CD14-positive monocyte (primary cell): Measurements from ENCODE around the gene FYTTD1. TPM values are rescaled to one million over a fixed set of nuclear protein-coding genes. Genes with fewer than 3 reads are reported as not detected.
A peak's percentile ranks its signal among the peaks of the same experiment; 100 is the strongest.

Source experiments
- DNase-seq, 3 donors: peaks; one replicate each; pipeline ENCODE4 v3.0.0-alpha.2; 2011 to 2022
- H2AFZ ChIP-seq: 2 replicates; pipeline ENCODE4 v1.6.0; 2012; ENCODE audit warnings: mild to moderate bottlenecking, low read depth, low read length, inconsistent platforms; ENCODE audit not compliant: insufficient read depth, poor library complexity, severe bottlenecking
- H3K27ac ChIP-seq, 2 donors: 1 replicate in 1 of 2; 2 replicates in 1 of 2; pipeline ENCODE4 v1.5.1; 2012 to 2013; ENCODE audit warnings: low read length in 2 of 2, control low read depth in 1 of 2, inconsistent platforms in 1 of 2, low read depth in 1 of 2, mild to moderate bottlenecking in 1 of 2
- H3K27me3 ChIP-seq, 2 donors: one replicate each; pipeline versions ENCODE4 v1.6.0 to v1.6.1; 2011 to 2013; ENCODE audit warnings: low read length in 2 of 2; ENCODE audit not compliant: control insufficient read depth in 2 of 2, insufficient read depth in 2 of 2
- H3K36me3 ChIP-seq, 2 donors: replicated peaks in 1 of 2; 1 replicate in 1 of 2; 2 replicates in 1 of 2; pipeline versions ENCODE4 v1.5.1 to v1.6.1; 2012 to 2013; ENCODE audit warnings: low read length in 2 of 2, control low read depth in 1 of 2, inconsistent platforms in 1 of 2, mild to moderate bottlenecking in 1 of 2; ENCODE audit not compliant: insufficient read depth in 2 of 2, control insufficient read depth in 1 of 2
- H3K4me1 ChIP-seq, 2 donors: 1 replicate in 1 of 2; 2 replicates in 1 of 2; pipeline versions ENCODE4 v1.5.1 to v1.6.1; 2012 to 2013; ENCODE audit warnings: low read length in 2 of 2, control low read depth in 1 of 2, inconsistent platforms in 1 of 2, mild to moderate bottlenecking in 1 of 2, moderate library complexity in 1 of 2; ENCODE audit not compliant: insufficient read depth in 2 of 2, control insufficient read depth in 1 of 2
- H3K4me2 ChIP-seq: replicated peaks from 2 replicates; pipeline ENCODE3; 2012; ENCODE audit warnings: low read length, moderate library complexity, mild to moderate bottlenecking; ENCODE audit not compliant: poor library complexity, severe bottlenecking; ENCODE audit errors: extremely low read depth
- H3K4me3 ChIP-seq, 3 experiments: fragments of 200-600 bp in 1 of 3; sonication (generic) in 1 of 3; replicated peaks in 1 of 3; 1 replicate in 2 of 3; 2 replicates in 1 of 3; pipeline ENCODE4 v1.5.1; 2011 to 2013; ENCODE audit warnings: low read length in 3 of 3, mild to moderate bottlenecking in 3 of 3, control low read depth in 2 of 3, low read depth in 2 of 3, inconsistent platforms in 1 of 3, moderate library complexity in 1 of 3
- H3K79me2 ChIP-seq: 2 replicates; pipeline ENCODE4 v1.6.0; 2012; ENCODE audit warnings: mild to moderate bottlenecking, control low read depth, inconsistent platforms, low read length, moderate library complexity; ENCODE audit not compliant: insufficient read depth
- H3K9ac ChIP-seq: 2 replicates; pipeline ENCODE4 v1.6.0; 2017; ENCODE audit warnings: low read length, mild to moderate bottlenecking; ENCODE audit not compliant: insufficient read depth, poor library complexity, severe bottlenecking
- H3K9me3 ChIP-seq, 2 donors: replicated peaks in 1 of 2; 1 replicate in 1 of 2; 2 replicates in 1 of 2; pipeline versions ENCODE4 v1.5.1 to v1.6.1; 2012 to 2013; ENCODE audit warnings: low read length in 2 of 2, control low read depth in 1 of 2; ENCODE audit not compliant: control insufficient read depth in 1 of 2, insufficient read depth in 1 of 2
- H4K20me1 ChIP-seq: 2 replicates; pipeline ENCODE4 v1.6.0; 2012; ENCODE audit warnings: mild to moderate bottlenecking, low read length, control low read depth, moderate library complexity; ENCODE audit not compliant: insufficient read depth
- H3K27ac Mint-ChIP-seq, 7 donors: one replicate each; pipeline ENCODE4 v1.8.0; 2020; ENCODE audit warnings: mild to moderate bottlenecking in 7 of 7, mixed read lengths in 7 of 7, moderate library complexity in 6 of 7, inconsistent platforms in 2 of 7
- H3K27me3 Mint-ChIP-seq, 3 donors: one replicate each; pipeline ENCODE4 v1.8.0; 2021 to 2022; ENCODE audit warnings: low read depth in 3 of 3, mild to moderate bottlenecking in 3 of 3, mixed read lengths in 3 of 3, moderate library complexity in 3 of 3, inconsistent platforms in 1 of 3
- H3K36me3 Mint-ChIP-seq, 2 donors: one replicate each; pipeline ENCODE4 v1.8.0; 2020; ENCODE audit warnings: mixed read lengths in 2 of 2, inconsistent platforms in 1 of 2, mild to moderate bottlenecking in 1 of 2
- H3K4me1 Mint-ChIP-seq: one replicate; pipeline ENCODE4 v1.8.0; 2020; ENCODE audit warnings: mild to moderate bottlenecking, mixed read lengths
- H3K4me3 Mint-ChIP-seq, 2 donors: one replicate each; pipeline ENCODE4 v1.8.0; 2020; ENCODE audit warnings: mild to moderate bottlenecking in 2 of 2, mixed read lengths in 2 of 2, moderate library complexity in 1 of 2
- H3K9me3 Mint-ChIP-seq, 7 donors: one replicate each; pipeline ENCODE4 v1.8.0; 2020 to 2022; ENCODE audit warnings: mixed read lengths in 7 of 7, mild to moderate bottlenecking in 6 of 7, moderate library complexity in 6 of 7, inconsistent platforms in 2 of 7
- WGBS: methylation state at CpG from one replicate; pipeline ENCODE4 v1.1.5; 2013; ENCODE audit warnings: missing lambda C conversion rate; ENCODE audit not compliant: insufficient coverage; 5-methylcytosine and 5-hydroxymethylcytosine counted together
- intact Hi-C, 2 donors: fragments of 100-400 bp; cut with micrococcal nuclease; formaldehyde crosslinking; loops; one replicate each; pipeline versions ENCODE4 v1.15.0 to v1.15.1; 2023
- polyA plus RNA-seq, 3 donors: library from polyadenylated mRNA; depleted of rRNA in 1 of 3; unstranded in 2 of 3; stranded (reverse) in 1 of 3; fragments of 300-500 nt in 2 of 3; fragments of >200 nt in 1 of 3; fragmentation: Illumina TruSeq in 2 of 3; gene quantifications; 1 replicate in 2 of 3; 2 replicates in 1 of 3; pipeline ENCODE4 v1.2.3, GENCODE V29; 2012 to 2021
- TF ChIP-seq, protein P1 (sequence below): fragments of 200-600 bp; IDR thresholded peaks from one replicate; pipeline ENCODE4 v1.8.0; 2022; ENCODE audit warnings: antibody characterized with exemption, mild to moderate bottlenecking

The FYTTD1 gene
- polyA plus RNA-seq, 3 donors = 11.5 to 73.2 (median 59.4) TPM

DNA sequence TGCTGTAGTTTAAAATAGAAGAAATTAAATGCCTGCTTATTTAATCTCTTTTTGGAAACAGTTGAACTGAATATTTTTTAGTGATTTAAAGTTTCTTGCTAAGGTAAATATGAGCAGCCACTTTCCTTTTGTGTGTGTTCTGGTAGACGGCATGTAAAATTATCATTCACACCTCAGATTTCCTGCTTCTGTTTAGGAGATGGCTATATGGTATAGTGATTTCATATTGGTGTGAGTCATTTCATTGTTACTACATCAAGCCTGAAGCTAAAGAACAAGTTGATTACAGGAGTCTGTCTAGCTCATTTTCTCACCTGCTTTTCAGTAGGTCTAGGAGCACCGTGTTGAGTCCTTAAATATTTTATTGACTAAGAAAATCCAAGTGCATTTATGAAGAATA, 43.6 kb downstream of the FYTTD1 start:
- Mint-ChIP-seq H3K4me3 (no peak overlapping the region), H3K36me3 (no peaks in the 10 kb centered on the region), H3K27ac (peak overlapping the region in 1 of 7 donors; percentile 15), H3K27me3 (no peaks in the 10 kb centered on the region), H3K4me1 (peaks cover 39% of the 10 kb centered on the region), H3K9me3 (no peaks in the 10 kb centered on the region)
- Histone ChIP-seq H2AFZ (no peak overlapping the region), H3K36me3 (no peaks in the 10 kb centered on the region), H3K4me2 (no peak overlapping the region), H3K79me2 (peaks cover 69% of the 10 kb centered on the region), H3K27me3 (no peaks in the 10 kb centered on the region), H3K27ac (no peak overlapping the region), H3K4me1 (peaks cover 8 to 25% of the 10 kb centered on the region in 2 donors), H3K9me3 (no peaks in the 10 kb centered on the region), H3K9ac (no peak overlapping the region), H4K20me1 (peaks cover 32% of the 10 kb centered on the region), H3K4me3 (no peak overlapping the region)
- TF ChIP-seq, protein P1, sequence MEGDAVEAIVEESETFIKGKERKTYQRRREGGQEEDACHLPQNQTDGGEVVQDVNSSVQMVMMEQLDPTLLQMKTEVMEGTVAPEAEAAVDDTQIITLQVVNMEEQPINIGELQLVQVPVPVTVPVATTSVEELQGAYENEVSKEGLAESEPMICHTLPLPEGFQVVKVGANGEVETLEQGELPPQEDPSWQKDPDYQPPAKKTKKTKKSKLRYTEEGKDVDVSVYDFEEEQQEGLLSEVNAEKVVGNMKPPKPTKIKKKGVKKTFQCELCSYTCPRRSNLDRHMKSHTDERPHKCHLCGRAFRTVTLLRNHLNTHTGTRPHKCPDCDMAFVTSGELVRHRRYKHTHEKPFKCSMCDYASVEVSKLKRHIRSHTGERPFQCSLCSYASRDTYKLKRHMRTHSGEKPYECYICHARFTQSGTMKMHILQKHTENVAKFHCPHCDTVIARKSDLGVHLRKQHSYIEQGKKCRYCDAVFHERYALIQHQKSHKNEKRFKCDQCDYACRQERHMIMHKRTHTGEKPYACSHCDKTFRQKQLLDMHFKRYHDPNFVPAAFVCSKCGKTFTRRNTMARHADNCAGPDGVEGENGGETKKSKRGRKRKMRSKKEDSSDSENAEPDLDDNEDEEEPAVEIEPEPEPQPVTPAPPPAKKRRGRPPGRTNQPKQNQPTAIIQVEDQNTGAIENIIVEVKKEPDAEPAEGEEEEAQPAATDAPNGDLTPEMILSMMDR = no peak
- peak; percentile 11 to 54 (median 40) for DNase-seq
- no CpG with 5 or more reads among the region's 2 CpGs for WGBS
- intact Hi-C loops = no loop called here

DNA sequence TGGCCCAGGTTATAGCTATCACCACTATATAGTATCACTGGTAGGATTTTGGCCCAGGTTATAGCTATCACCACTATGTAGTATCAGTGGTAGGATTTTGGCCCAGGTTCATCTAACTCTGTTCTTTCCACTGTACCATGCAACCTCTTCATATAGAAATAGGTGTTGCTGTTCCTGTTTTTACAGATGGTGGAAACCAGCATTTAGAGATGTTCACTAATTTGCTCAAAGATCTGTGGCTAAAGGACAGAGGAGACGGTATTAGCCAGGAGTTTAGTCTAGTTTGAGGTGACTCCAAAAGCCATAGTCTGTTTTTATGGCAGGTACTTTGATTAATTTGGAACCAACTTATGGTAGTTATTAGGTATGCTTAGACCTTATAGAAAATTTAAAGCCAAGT, 44.4 kb downstream of the FYTTD1 start:
- Histone ChIP-seq H3K4me2 (no peak overlapping the region), H3K36me3 (no peaks in the 10 kb centered on the region), H3K27me3 (no peaks in the 10 kb centered on the region), H3K4me3 (no peak overlapping the region), H3K9me3 (no peaks in the 10 kb centered on the region), H3K27ac (no peak overlapping the region), H4K20me1 (peaks cover 41% of the 10 kb centered on the region), H2AFZ (no peak overlapping the region), H3K9ac (no peak overlapping the region), H3K79me2 (peaks cover 78% of the 10 kb centered on the region), H3K4me1 (peaks cover 12 to 29% of the 10 kb centered on the region in 2 donors)
- Mint-ChIP-seq H3K9me3 (no peaks in the 10 kb centered on the region), H3K4me1 (peaks cover 47% of the 10 kb centered on the region), H3K27me3 (no peaks in the 10 kb centered on the region), H3K36me3 (no peaks in the 10 kb centered on the region), H3K4me3 (no peak overlapping the region), H3K27ac (no peak overlapping the region)
- TF ChIP-seq, protein P1 = no peak
- WGBS = 91% methylated on average over 1 of the region's 1 CpG
- DNase-seq = no peak
- intact Hi-C loops = loop anchor here in 1 of 2 donors (2.0 kb wide), 1 partner anchor 43 kb away; no protein-coding TSS in a partner anchor
